OCI-LY1 (cell line): ENCODE measurements around the gene CEACAM21.

Experiments used
- EZH2 ChIP-seq: fragments of 200-600 bp; sonication (generic), shearing (Covaris generic); IDR thresholded peaks from 2 replicates; pipeline ENCODE4 v1.8.0; 2017; ENCODE audit warnings: borderline replicate concordance, mixed run types, mild to moderate bottlenecking, antibody characterized with exemption, low read length, moderate library complexity, mixed read lengths
- TF ChIP-seq, protein P1 (sequence below): fragments of 200-600 bp; sonication (generic), shearing (Covaris generic); IDR thresholded peaks from 2 replicates; pipeline ENCODE4 v1.5.1; 2017; ENCODE audit warnings: mild to moderate bottlenecking, antibody characterized with exemption, low read length, moderate library complexity, mixed read lengths

GRCh38 chr19:41527089-41527488 lies 48.9 kb upstream of the CEACAM21 start:
- TF ChIP-seq, protein P1, sequence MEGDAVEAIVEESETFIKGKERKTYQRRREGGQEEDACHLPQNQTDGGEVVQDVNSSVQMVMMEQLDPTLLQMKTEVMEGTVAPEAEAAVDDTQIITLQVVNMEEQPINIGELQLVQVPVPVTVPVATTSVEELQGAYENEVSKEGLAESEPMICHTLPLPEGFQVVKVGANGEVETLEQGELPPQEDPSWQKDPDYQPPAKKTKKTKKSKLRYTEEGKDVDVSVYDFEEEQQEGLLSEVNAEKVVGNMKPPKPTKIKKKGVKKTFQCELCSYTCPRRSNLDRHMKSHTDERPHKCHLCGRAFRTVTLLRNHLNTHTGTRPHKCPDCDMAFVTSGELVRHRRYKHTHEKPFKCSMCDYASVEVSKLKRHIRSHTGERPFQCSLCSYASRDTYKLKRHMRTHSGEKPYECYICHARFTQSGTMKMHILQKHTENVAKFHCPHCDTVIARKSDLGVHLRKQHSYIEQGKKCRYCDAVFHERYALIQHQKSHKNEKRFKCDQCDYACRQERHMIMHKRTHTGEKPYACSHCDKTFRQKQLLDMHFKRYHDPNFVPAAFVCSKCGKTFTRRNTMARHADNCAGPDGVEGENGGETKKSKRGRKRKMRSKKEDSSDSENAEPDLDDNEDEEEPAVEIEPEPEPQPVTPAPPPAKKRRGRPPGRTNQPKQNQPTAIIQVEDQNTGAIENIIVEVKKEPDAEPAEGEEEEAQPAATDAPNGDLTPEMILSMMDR = no peak
- TF ChIP-seq EZH2 = no peak
